HepG2 (cell line): ENCODE results near the gene PRR29.

Source experiments
- EZH2 ChIP-seq: conservative IDR thresholded peaks from 2 replicates; pipeline ENCODE4 v1.6.1; 2012; ENCODE audit warnings: mild to moderate bottlenecking, low read depth, low read length, moderate library complexity
- HCFC1 ChIP-seq: fragments of 150-350 bp; IDR thresholded peaks from 2 replicates; pipeline ENCODE4 v1.6.1; 2014; ENCODE audit warnings: low read depth, low read length
- JUN ChIP-seq: sonication (generic); formaldehyde crosslinking; IDR thresholded peaks from 2 replicates; pipeline ENCODE4 v1.4.0; 2020; ENCODE audit warnings: mild to moderate bottlenecking, missing genetic modification reagents
- POLR2A ChIP-seq, 2 experiments: IDR thresholded peaks; 2 replicates each; pipeline ENCODE4 v1.6.1; 2011; ENCODE audit warnings: low read depth in 2 of 2, low read length in 2 of 2, mild to moderate bottlenecking in 1 of 2, moderate library complexity in 1 of 2; ENCODE audit not compliant: insufficient read depth in 1 of 2
- SUZ12 ChIP-seq: fragments of 150-350 bp; IDR thresholded peaks from 2 replicates; pipeline ENCODE4 v1.6.1; 2014; ENCODE audit warnings: low read depth, low read length
- TAF1 ChIP-seq: sonication (generic); formaldehyde crosslinking; IDR thresholded peaks from 2 replicates; pipeline ENCODE4 v1.4.0; 2020; ENCODE audit warnings: missing genetic modification reagents
- TGIF2 ChIP-seq: IDR thresholded peaks from 2 replicates; pipeline ENCODE4 v1.6.1; 2016; ENCODE audit warnings: control low read depth, missing compliant biosample characterization
- TOE1 ChIP-seq: sonication (generic); formaldehyde crosslinking; IDR thresholded peaks from 2 replicates; pipeline ENCODE4 v1.4.0; 2020; ENCODE audit warnings: mild to moderate bottlenecking, missing genetic modification reagents
- ZNF263 ChIP-seq: sonication (generic); formaldehyde crosslinking; IDR thresholded peaks from 2 replicates; pipeline ENCODE4 v1.4.0; 2020; ENCODE audit warnings: missing genetic modification reagents
- TF ChIP-seq, protein P1 (sequence below): sonication (generic); formaldehyde crosslinking; IDR thresholded peaks from 2 replicates; pipeline ENCODE4 v1.5.0; 2020; ENCODE audit warnings: mild to moderate bottlenecking, missing genetic modification reagents, moderate library complexity
- TF ChIP-seq, protein P2 (sequence below): sonication (generic); formaldehyde crosslinking; IDR thresholded peaks from 2 replicates; pipeline ENCODE4 v1.8.0; 2022; ENCODE audit warnings: missing genetic modification reagents, mild to moderate bottlenecking, borderline replicate concordance
- TF ChIP-seq, protein P3 (sequence below): sonication (generic); formaldehyde crosslinking; IDR thresholded peaks from 2 replicates; pipeline ENCODE4 v1.4.0; 2020; ENCODE audit warnings: missing genetic modification reagents, mild to moderate bottlenecking, borderline replicate concordance
- TF ChIP-seq, protein P4 (sequence below), 2 experiments: sonication (generic) in 1 of 2; formaldehyde crosslinking in 1 of 2; IDR thresholded peaks; 2 replicates each; pipeline versions ENCODE4 v1.5.1 to v1.6.1; 2011 to 2020; ENCODE audit warnings: borderline replicate concordance in 1 of 2, low read depth in 1 of 2, low read length in 1 of 2, mild to moderate bottlenecking in 1 of 2, missing genetic modification reagents in 1 of 2, moderate library complexity in 1 of 2

DNA sequence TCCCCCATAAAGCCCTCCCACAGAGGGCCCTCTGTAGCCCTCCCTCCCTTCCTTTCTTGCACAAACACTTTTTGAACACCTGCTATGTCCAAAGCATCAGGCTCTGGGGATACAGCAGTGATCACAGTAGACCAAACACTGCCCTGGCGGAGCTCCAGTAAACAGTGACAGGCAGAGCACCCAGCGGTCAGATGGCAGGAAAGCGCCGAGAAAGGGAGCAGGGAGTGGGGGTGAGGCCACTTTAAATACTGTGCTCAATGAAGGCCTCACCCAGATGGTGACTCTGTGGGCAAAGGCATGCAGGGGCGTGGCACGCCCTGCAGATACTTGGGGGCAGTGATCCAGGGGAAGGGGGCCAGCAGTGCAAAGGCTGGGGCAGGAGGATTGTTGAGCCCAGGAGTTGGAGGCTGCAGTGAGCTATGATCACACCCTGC, 7.6 kb downstream of the PRR29 start:
- TF ChIP-seq, protein P1, sequence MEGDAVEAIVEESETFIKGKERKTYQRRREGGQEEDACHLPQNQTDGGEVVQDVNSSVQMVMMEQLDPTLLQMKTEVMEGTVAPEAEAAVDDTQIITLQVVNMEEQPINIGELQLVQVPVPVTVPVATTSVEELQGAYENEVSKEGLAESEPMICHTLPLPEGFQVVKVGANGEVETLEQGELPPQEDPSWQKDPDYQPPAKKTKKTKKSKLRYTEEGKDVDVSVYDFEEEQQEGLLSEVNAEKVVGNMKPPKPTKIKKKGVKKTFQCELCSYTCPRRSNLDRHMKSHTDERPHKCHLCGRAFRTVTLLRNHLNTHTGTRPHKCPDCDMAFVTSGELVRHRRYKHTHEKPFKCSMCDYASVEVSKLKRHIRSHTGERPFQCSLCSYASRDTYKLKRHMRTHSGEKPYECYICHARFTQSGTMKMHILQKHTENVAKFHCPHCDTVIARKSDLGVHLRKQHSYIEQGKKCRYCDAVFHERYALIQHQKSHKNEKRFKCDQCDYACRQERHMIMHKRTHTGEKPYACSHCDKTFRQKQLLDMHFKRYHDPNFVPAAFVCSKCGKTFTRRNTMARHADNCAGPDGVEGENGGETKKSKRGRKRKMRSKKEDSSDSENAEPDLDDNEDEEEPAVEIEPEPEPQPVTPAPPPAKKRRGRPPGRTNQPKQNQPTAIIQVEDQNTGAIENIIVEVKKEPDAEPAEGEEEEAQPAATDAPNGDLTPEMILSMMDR = peak; percentile 39; the same call in 1 of the 2 replicates
- TF ChIP-seq HCFC1 (no peak), TOE1 (no peak), TAF1 (CRISPR knock-in tag) (no peak), ZNF263 (CRISPR knock-in tag) (no peak; the same call in 1 of the 2 replicates), TGIF2 (CRISPR knock-in tag) (no peak), EZH2 (no peak), JUN (CRISPR knock-in tag) (no peak), POLR2A (IDR thresholded peaks at IDR 0.05; ENCODE audit: insufficient read depth in 1 of 2, low read depth in 2 of 2, low read length in 2 of 2) (no peak), SUZ12 (no peak)
- TF ChIP-seq, protein P2, sequence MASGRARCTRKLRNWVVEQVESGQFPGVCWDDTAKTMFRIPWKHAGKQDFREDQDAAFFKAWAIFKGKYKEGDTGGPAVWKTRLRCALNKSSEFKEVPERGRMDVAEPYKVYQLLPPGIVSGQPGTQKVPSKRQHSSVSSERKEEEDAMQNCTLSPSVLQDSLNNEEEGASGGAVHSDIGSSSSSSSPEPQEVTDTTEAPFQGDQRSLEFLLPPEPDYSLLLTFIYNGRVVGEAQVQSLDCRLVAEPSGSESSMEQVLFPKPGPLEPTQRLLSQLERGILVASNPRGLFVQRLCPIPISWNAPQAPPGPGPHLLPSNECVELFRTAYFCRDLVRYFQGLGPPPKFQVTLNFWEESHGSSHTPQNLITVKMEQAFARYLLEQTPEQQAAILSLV (CRISPR knock-in tag) = no peak
- TF ChIP-seq, protein P3, sequence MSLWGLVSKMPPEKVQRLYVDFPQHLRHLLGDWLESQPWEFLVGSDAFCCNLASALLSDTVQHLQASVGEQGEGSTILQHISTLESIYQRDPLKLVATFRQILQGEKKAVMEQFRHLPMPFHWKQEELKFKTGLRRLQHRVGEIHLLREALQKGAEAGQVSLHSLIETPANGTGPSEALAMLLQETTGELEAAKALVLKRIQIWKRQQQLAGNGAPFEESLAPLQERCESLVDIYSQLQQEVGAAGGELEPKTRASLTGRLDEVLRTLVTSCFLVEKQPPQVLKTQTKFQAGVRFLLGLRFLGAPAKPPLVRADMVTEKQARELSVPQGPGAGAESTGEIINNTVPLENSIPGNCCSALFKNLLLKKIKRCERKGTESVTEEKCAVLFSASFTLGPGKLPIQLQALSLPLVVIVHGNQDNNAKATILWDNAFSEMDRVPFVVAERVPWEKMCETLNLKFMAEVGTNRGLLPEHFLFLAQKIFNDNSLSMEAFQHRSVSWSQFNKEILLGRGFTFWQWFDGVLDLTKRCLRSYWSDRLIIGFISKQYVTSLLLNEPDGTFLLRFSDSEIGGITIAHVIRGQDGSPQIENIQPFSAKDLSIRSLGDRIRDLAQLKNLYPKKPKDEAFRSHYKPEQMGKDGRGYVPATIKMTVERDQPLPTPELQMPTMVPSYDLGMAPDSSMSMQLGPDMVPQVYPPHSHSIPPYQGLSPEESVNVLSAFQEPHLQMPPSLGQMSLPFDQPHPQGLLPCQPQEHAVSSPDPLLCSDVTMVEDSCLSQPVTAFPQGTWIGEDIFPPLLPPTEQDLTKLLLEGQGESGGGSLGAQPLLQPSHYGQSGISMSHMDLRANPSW (CRISPR knock-in tag) = no peak
- TF ChIP-seq, protein P4, sequence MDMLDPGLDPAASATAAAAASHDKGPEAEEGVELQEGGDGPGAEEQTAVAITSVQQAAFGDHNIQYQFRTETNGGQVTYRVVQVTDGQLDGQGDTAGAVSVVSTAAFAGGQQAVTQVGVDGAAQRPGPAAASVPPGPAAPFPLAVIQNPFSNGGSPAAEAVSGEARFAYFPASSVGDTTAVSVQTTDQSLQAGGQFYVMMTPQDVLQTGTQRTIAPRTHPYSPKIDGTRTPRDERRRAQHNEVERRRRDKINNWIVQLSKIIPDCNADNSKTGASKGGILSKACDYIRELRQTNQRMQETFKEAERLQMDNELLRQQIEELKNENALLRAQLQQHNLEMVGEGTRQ (IDR thresholded peaks at IDR 0.05; ENCODE audit: low read depth, low read length) = no peak
- TF ChIP-seq, protein P4 (CRISPR knock-in tag; IDR thresholded peaks at IDR 0.05; ENCODE audit: borderline replicate concordance) = no peak
